GM12878 (cell line): ENCODE measurements around the gene DYNC1H1. TPM values are rescaled to one million over a fixed set of nuclear protein-coding genes. Genes with fewer than 3 reads are reported as not detected.

Source experiments
- ATAC-seq: fragments of 200-7000 bp; cut with Tn5 transposase; 3 replicates; pipeline ENCODE4 v1.9.1; 2020; ENCODE audit warnings: mild to moderate bottlenecking, moderate library complexity
- BruUV-seq: library from RNA; stranded (reverse); fragments of 400-500 nt; replicated peaks from 2 replicates; lab custom pipeline; 2021; lab: Mats Ljungman, UMichigan
- CTCF ChIA-PET: fragments of 300-600 bp; sonication (Branson Sonifier 250); formaldehyde crosslinking; extraction: SDS; loops from one replicate; lab custom pipeline; 2021; ENCODE audit warnings: inconsistent platforms; lab: Yijun Ruan, JAX
- POLR2A ChIA-PET: fragments of 350-600 bp; formaldehyde crosslinking; extraction: SDS; loops from one replicate; lab custom pipeline; 2021; ENCODE audit warnings: inconsistent platforms; lab: Charles Lee
- RAD21 ChIA-PET: fragments of 300-600 bp; sonication (Branson Sonifier 250); formaldehyde crosslinking; loops from one replicate; lab custom pipeline; 2023; ENCODE audit warnings: antibody characterized with exemption; ENCODE audit not compliant: unreplicated experiment; lab: Charles Lee
- SMC1A ChIA-PET: fragments of 300-600 bp; sonication (Branson Sonifier 250); formaldehyde crosslinking; loops from one replicate; lab custom pipeline; 2023; ENCODE audit not compliant: unreplicated experiment, uncharacterized antibody; lab: Charles Lee
- DNase-seq: peaks from one replicate; pipeline ENCODE4 v3.0.0-alpha.2; 2011; ENCODE audit warnings: low read depth, low spot score
- FAIRE-seq: peaks from 3 replicates; lab custom pipeline; 2011; peaks lifted over from hg19 to GRCh38; lab: Jason Lieb, UNC
- H2AFZ ChIP-seq: 2 replicates; pipeline ENCODE4 v1.6.0; 2011; ENCODE audit warnings: low read depth, low read length, control low read depth; ENCODE audit not compliant: control insufficient read depth
- H3K27ac ChIP-seq: 2 replicates; pipeline ENCODE4 v1.5.1; 2011; ENCODE audit warnings: control low read depth; ENCODE audit not compliant: control insufficient read depth, insufficient read depth
- H3K27me3 ChIP-seq, 2 experiments: replicated peaks in 1 of 2; 2 replicates each; pipeline versions ENCODE4 v1.6.0 to v1.6.1; 2011; ENCODE audit warnings: low read length in 1 of 2; ENCODE audit not compliant: control insufficient read depth in 2 of 2, insufficient read depth in 2 of 2
- H3K36me3 ChIP-seq, 2 experiments: 2 replicates each; pipeline ENCODE4 v1.5.1; 2011; ENCODE audit warnings: low read length in 1 of 2; ENCODE audit not compliant: control insufficient read depth in 2 of 2, insufficient read depth in 2 of 2
- H3K4me1 ChIP-seq: 2 replicates; pipeline ENCODE4 v1.6.1; 2011; ENCODE audit warnings: mild to moderate bottlenecking, low read length, moderate library complexity, mixed read lengths; ENCODE audit not compliant: control insufficient read depth, insufficient read depth
- H3K4me2 ChIP-seq: 2 replicates; pipeline ENCODE4 v1.6.0; 2011; ENCODE audit warnings: control low read depth; ENCODE audit not compliant: control insufficient read depth, insufficient read depth
- H3K4me3 ChIP-seq: fragments of 200-600 bp; sonication (generic); 2 replicates; pipeline ENCODE4 v1.5.1; 2016
- H3K79me2 ChIP-seq: 2 replicates; pipeline ENCODE4 v1.6.0; 2011; ENCODE audit warnings: low read length; ENCODE audit not compliant: control insufficient read depth, insufficient read depth
- H3K9ac ChIP-seq: 2 replicates; pipeline ENCODE4 v1.8.0; 2011; ENCODE audit warnings: low read length, control low read depth, mixed read lengths; ENCODE audit not compliant: control insufficient read depth, insufficient read depth
- H3K9me3 ChIP-seq: replicated peaks from 3 replicates; pipeline ENCODE4 v1.5.1; 2011; ENCODE audit warnings: mild to moderate bottlenecking, low read length; ENCODE audit not compliant: control insufficient read depth, insufficient read depth
- H4K20me1 ChIP-seq: 2 replicates; pipeline ENCODE4 v1.6.0; 2011; ENCODE audit not compliant: control insufficient read depth, insufficient read depth
- BRCA1 ChIP-seq: IDR thresholded peaks from 2 replicates; pipeline ENCODE4 v1.6.1; 2011; ENCODE audit warnings: low read depth, low read length, improper control_type of control experiment
- CBFB ChIP-seq: IDR thresholded peaks from 2 replicates; pipeline ENCODE4 v1.6.1; 2016; ENCODE audit warnings: antibody characterized with exemption, low read depth
- CHD2 ChIP-seq: IDR thresholded peaks from 2 replicates; pipeline ENCODE4 v1.6.1; 2011; ENCODE audit warnings: low read depth, low read length, improper control_type of control experiment, borderline replicate concordance
- GATAD2B ChIP-seq: fragments of 450-650 bp; conservative IDR thresholded peaks from 2 replicates; pipeline ENCODE4 v1.6.1; 2017; ENCODE audit warnings: low read depth, mild to moderate bottlenecking, moderate library complexity
- IKZF2 ChIP-seq, 2 experiments: fragments of 450-650 bp; IDR thresholded peaks; 2 replicates each; pipeline ENCODE4 v1.6.1; 2017; ENCODE audit warnings: mild to moderate bottlenecking in 2 of 2, moderate library complexity in 2 of 2
- MYC ChIP-seq: IDR thresholded peaks from 2 replicates; pipeline ENCODE4 v1.6.1; 2011; ENCODE audit warnings: mild to moderate bottlenecking, low read length, moderate library complexity, inconsistent platforms; ENCODE audit not compliant: insufficient read depth, insufficient replicate concordance, insufficient read length, severe bottlenecking
- PAX5 ChIP-seq: IDR thresholded peaks from 2 replicates; pipeline ENCODE4 v1.6.1; 2011; ENCODE audit warnings: low read depth, low read length, borderline replicate concordance
- POLR2AphosphoS2 ChIP-seq: IDR thresholded peaks from 2 replicates; pipeline ENCODE4 v1.6.1; 2011; ENCODE audit warnings: low read depth, mild to moderate bottlenecking, low read length, improper control_type of control experiment, moderate library complexity
- RAD21 ChIP-seq: IDR thresholded peaks from 2 replicates; pipeline ENCODE4 v1.6.1; 2011; ENCODE audit warnings: mild to moderate bottlenecking, low read depth, low read length, moderate library complexity; ENCODE audit not compliant: insufficient read depth
- TBL1XR1 ChIP-seq: IDR thresholded peaks from 2 replicates; pipeline ENCODE4 v1.6.1; 2012; ENCODE audit warnings: low read depth, low read length, improper control_type of control experiment
- ZNF622 ChIP-seq: fragments of 450-650 bp; IDR thresholded peaks from 2 replicates; pipeline ENCODE4 v1.6.1; 2017; ENCODE audit warnings: mild to moderate bottlenecking, inconsistent platforms
- WGBS: methylation state at CpG from one replicate; pipeline ENCODE4 v1.1.6; 2016; ENCODE audit warnings: low lambda C conversion rate; ENCODE audit not compliant: insufficient replicate concordance, insufficient coverage; ENCODE audit errors: missing lambda C conversion rate; 5-methylcytosine and 5-hydroxymethylcytosine counted together
- in situ Hi-C: fragments of 300-500 bp; cut with MboI; formaldehyde crosslinking; loops from 9 replicates; pipeline ENCODE4 v1.14.3; 2018; ENCODE audit warnings: mixed read lengths
- intact Hi-C: fragments of 100-400 bp; cut with micrococcal nuclease; formaldehyde crosslinking; loops from one replicate; pipeline ENCODE4 v1.14.2; 2022; ENCODE audit not compliant: unreplicated experiment
- polyA plus RNA-seq, 11 experiments: library from polyadenylated mRNA; depleted of rRNA in 4 of 11; unstranded in 6 of 11; stranded (reverse) in 5 of 11; fragments of >200 nt; fragmentation: Nextera tagmentation in 4 of 11; fragmentation: Illumina TruSeq in 1 of 11; extraction: Ambion mirVana in 4 of 11; extraction: Trizol in 1 of 11; gene quantifications; 1 replicate in 1 of 11; 2 replicates in 10 of 11; pipeline versions ENCODE4 v1.2.1 to v1.2.3, GENCODE V29; 2011 to 2016; ENCODE audit warnings: inconsistent platforms in 2 of 11, missing spikeins in 2 of 11, low read depth in 1 of 11
- total RNA-seq, 4 experiments: library from RNA; depleted of rRNA in 3 of 4; stranded (reverse); fragments of >200 nt in 3 of 4; fragmentation: Illumina TruSeq in 1 of 4; extraction: Trizol in 1 of 4; gene quantifications; 2 replicates each; pipeline versions ENCODE4 v1.2.1 to v1.2.3, GENCODE V29; 2013 to 2021
- TF ChIP-seq, protein P1 (sequence below): fragments of 450-650 bp; IDR thresholded peaks from 2 replicates; pipeline ENCODE4 v1.6.1; 2017; ENCODE audit warnings: mild to moderate bottlenecking, moderate library complexity
- TF ChIP-seq, protein P2 (sequence below): IDR thresholded peaks from 2 replicates; pipeline ENCODE4 v1.6.1; 2012; ENCODE audit warnings: low read length, inconsistent platforms

The DYNC1H1 gene
- total and polyA plus RNA-seq, 10 of the 15 experiments (the other 5 are each of a cell fraction or from before 2014, with no cell fraction given), result 38.4 to 291 (median 111) TPM

DNA sequence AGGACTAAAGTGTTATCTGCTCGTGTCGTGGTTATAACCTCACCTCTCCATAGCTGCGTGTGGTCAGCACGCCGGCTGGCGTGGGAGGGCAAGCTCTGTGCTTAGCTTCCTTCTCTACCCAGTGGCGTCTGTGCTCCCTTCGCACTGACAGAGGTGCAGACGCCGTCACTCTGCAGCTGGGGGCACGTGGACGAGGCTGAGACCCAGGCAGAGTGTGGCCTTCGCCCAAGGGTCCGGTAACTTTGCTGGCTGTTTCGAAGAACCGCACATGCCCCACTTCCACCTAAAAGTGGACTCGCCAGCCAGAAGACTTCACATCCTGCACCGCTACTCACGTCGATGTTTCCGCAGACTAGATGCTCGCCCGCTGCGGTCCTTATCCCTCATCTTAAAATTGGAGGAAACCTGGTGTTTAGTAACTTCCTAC, 35.9 kb upstream of the DYNC1H1 start:
- SMC1A ChIA-PET, result no interaction called here
- POLR2A ChIA-PET, result no interaction called here
- CTCF ChIA-PET, result interaction anchor here (0.7 kb wide), 1 partner anchor 157 kb away, joined by 3 read pairs; no protein-coding TSS in a partner anchor
- no peak overlapping the region for H3K9ac ChIP-seq
- no peak overlapping the region for H2AFZ ChIP-seq
- peaks cover 0 to 4% of the 10 kb centered on the region in 2 experiments; a peak in 1 of 4 replicates for H3K36me3 ChIP-seq
- no peak overlapping the region for H3K4me3 ChIP-seq
- 91% methylated on average over 24 of the region's 24 CpGs for WGBS
- FAIRE-seq, result no peak
- no peaks in the 10 kb centered on the region for H3K9me3 ChIP-seq
- intact Hi-C loops (no loop called here), in situ Hi-C loops (no loop called here)
- RAD21 ChIA-PET, result no interaction called here
- H3K4me1 ChIP-seq, result no peaks in the 10 kb centered on the region
- no peak for ATAC-seq
- no peaks in the 10 kb centered on the region for H4K20me1 ChIP-seq
- TF ChIP-seq PAX5 (no peak), ZNF622 (no peak), POLR2AphosphoS2 (0 out of 2 replicates have a peak, but pooled peaks have one; percentile 1)
- no TSS peak for BruUV-seq
- H3K79me2 ChIP-seq, result no peaks in the 10 kb centered on the region
- no peak overlapping the region for H3K4me2 ChIP-seq
- DNase-seq, result no peak
- no peaks in the 10 kb centered on the region for H3K27me3 ChIP-seq
- H3K27ac ChIP-seq, result no peak overlapping the region

DNA sequence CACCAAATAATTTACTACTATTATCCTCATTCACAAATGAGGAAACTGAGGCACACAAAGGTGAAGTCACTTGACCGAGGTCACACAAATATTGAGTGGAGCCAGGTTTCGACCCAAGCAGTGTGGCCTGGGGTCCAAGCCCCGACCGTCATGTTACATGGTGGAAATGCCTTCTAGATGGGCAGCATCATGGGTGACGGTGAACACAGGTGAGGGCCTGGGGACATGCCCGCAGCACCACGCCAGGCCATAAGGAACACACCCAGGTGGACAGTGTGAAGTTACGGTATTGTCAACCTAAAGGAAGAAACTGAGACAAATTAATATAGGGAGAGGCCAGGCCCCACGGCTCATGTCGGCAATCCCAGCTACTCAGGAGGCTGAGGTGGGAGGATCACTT, 35.3 kb upstream of the DYNC1H1 start:
- peaks cover 0 to 4% of the 10 kb centered on the region in 2 experiments; a peak in 1 of 4 replicates for H3K36me3 ChIP-seq
- DNase-seq (no peak), ATAC-seq (no peak), FAIRE-seq (no peak)
- no peaks in the 10 kb centered on the region for H3K9me3 ChIP-seq
- ChIA-PET CTCF (interaction anchor here (1.4 kb wide), 1 partner anchor 158 kb away, joined by 3 read pairs; no protein-coding TSS in a partner anchor), SMC1A (no interaction called here), RAD21 (no interaction called here), POLR2A (no interaction called here)
- no peak overlapping the region for H2AFZ ChIP-seq
- WGBS, result 96% methylated on average over 10 of the region's 10 CpGs
- H3K27ac ChIP-seq, result no peak overlapping the region
- intact Hi-C loops (no loop called here), in situ Hi-C loops (no loop called here)
- H3K4me1 ChIP-seq, result no peaks in the 10 kb centered on the region
- no TSS peak for BruUV-seq
- no peaks in the 10 kb centered on the region for H3K79me2 ChIP-seq
- no peak overlapping the region for H3K9ac ChIP-seq
- H3K4me2 ChIP-seq, result no peak overlapping the region
- H3K4me3 ChIP-seq, result no peak overlapping the region
- no peaks in the 10 kb centered on the region for H3K27me3 ChIP-seq
- H4K20me1 ChIP-seq, result no peaks in the 10 kb centered on the region
- TF ChIP-seq RAD21 (no peak), CBFB (no peak), BRCA1 (no peak), GATAD2B (no peak), CHD2 (no peak), TBL1XR1 (no peak), IKZF2 (IDR thresholded peaks at IDR 0.05) (no peak), MYC (no peak)
- TF ChIP-seq, protein P1, sequence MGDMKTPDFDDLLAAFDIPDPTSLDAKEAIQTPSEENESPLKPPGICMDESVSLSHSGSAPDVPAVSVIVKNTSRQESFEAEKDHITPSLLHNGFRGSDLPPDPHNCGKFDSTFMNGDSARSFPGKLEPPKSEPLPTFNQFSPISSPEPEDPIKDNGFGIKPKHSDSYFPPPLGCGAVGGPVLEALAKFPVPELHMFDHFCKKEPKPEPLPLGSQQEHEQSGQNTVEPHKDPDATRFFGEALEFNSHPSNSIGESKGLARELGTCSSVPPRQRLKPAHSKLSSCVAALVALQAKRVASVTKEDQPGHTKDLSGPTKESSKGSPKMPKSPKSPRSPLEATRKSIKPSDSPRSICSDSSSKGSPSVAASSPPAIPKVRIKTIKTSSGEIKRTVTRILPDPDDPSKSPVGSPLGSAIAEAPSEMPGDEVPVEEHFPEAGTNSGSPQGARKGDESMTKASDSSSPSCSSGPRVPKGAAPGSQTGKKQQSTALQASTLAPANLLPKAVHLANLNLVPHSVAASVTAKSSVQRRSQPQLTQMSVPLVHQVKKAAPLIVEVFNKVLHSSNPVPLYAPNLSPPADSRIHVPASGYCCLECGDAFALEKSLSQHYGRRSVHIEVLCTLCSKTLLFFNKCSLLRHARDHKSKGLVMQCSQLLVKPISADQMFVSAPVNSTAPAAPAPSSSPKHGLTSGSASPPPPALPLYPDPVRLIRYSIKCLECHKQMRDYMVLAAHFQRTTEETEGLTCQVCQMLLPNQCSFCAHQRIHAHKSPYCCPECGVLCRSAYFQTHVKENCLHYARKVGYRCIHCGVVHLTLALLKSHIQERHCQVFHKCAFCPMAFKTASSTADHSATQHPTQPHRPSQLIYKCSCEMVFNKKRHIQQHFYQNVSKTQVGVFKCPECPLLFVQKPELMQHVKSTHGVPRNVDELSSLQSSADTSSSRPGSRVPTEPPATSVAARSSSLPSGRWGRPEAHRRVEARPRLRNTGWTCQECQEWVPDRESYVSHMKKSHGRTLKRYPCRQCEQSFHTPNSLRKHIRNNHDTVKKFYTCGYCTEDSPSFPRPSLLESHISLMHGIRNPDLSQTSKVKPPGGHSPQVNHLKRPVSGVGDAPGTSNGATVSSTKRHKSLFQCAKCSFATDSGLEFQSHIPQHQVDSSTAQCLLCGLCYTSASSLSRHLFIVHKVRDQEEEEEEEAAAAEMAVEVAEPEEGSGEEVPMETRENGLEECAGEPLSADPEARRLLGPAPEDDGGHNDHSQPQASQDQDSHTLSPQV, result no peak
- TF ChIP-seq, protein P2, sequence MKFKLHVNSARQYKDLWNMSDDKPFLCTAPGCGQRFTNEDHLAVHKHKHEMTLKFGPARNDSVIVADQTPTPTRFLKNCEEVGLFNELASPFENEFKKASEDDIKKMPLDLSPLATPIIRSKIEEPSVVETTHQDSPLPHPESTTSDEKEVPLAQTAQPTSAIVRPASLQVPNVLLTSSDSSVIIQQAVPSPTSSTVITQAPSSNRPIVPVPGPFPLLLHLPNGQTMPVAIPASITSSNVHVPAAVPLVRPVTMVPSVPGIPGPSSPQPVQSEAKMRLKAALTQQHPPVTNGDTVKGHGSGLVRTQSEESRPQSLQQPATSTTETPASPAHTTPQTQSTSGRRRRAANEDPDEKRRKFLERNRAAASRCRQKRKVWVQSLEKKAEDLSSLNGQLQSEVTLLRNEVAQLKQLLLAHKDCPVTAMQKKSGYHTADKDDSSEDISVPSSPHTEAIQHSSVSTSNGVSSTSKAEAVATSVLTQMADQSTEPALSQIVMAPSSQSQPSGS, result no peak
